Activated CD4-positive, alpha-beta T cell treated with anti-CD3 and anti-CD28 coated beads, Interleukin-2, amount 50 U/mL, for 16 hours (primary cell): ENCODE measurements around the gene TOPORS.
"Not testable (repeated sequence)": the region's sequence is repeated elsewhere in the genome, so short reads cannot be mapped to it uniquely, and the experiment has no call there.

Experiments used
- DNase-seq: peaks from one replicate; pipeline ENCODE4 v3.0.0-alpha.2; 2020

The TOPORS gene

DNA sequence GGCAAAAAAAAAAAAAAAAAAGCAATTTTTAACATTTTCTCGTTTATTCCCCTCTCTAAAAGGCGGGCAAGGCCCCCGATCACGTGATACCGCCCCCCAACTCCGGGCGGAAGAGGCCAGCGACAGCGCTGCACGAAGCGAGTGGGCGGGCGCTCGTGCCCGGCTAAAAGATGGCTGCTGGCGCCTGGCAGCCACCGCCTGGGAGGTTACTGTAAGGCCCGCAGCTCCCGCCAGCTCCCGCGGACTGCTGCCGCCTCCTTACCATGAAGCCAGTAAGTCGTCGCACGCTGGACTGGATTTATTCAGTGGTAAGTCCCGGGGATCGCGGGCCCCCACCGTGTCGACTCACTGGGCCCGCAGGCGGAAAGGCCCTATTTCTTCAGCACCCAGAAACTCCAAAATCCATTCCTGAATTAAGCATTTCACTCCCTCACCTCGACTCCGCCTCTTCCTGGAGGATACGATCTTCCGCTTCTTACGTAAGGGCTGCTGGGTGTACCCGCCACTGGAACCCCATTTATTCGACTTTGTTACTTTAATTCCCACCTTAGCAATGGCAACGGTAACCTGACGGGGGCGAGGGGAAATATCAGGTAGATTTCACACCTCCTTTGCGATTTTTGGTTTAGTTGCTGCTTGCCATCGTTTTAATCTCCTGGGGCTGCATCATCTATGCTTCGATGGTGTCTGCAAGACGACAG is at the start of gene TOPORS, which contains the start of gene SMIM27:
Gene TOPORS (minus strand): TSS at position 415 of the 701 bp plus-strand sequence. CDS start 150 bp downstream, at position 265.
Gene SMIM27 (plus strand): TSS at position 156 of the 701 bp plus-strand sequence. CDS start 108 bp downstream, at position 264.
- DNase-seq: peak; percentile 91

DNA sequence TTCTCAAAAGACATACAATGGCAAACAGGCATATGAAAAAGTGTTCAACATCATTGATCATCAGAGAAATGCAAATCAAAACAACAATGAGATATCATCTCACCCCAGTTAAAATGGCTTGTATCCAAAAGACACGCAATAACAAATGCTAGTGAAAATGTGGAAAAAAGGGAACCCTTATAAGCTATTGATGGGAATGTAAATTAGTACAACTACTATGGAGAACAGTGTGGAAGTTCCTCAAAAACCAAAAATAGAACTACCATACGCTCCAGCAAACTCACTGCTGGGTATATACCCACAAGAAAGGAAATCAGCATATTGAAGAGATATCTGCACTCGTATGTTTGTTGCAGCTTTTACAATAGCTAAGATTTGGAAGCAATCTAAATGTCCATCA is 46.6 kb upstream of the TOPORS start:
- DNase-seq: not testable (repeated sequence)

DNA sequence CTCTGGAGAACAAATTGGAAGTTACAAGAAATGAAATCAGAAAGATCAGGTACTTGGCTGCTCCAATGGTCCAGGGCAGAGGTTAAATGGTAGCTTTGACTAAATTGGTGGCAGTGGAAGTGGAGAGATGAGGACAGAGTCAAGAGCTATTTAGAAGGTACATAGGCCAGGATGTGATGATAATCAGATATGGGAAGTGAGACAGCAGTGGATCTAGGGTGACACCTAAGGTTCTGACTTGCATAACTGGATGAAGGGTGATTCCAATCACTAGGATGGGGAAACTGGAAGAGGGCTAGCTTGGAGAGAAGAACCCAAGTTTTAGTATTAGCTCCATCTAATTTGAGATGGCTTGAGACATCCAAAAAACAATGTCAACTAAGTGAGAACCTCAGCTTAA is 44.5 kb upstream of the TOPORS start:
- no peak for DNase-seq

DNA sequence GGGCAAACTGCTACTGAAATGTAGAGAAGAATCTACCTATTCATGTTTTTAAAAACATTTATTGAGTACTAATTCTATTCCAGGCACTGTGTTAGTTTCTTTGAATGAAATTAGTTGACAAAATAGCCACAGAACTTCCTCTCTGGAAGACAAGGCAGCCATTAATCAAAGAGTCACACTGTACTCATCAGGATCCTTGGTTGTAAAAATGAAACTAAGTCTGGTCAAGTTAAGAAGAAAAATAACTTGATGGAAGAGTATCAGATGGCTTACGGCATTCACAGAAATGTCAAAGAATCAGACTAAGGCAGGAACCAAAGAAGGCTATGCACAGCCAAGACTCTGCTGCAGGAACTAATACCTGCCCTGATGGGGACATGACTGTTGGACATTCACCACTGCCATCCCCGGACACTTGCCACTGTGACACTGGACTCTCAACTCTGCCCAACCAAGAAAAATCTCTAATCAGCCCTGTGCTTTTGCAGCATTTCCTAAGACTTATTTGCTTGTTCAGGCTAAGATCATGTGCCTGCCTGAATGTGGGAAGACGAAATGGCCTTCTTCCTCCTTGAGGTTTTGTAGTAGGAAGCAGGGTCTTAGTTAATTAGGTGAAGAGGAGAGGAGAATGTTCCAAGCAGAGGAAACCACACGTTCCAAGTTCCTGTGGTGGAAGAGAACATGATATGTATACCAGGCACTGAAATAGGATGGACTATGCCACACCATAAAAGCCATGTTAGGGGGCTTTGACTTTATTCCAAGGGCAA is 43.9 kb upstream of the TOPORS start:
- DNase-seq: peak; percentile 5

DNA sequence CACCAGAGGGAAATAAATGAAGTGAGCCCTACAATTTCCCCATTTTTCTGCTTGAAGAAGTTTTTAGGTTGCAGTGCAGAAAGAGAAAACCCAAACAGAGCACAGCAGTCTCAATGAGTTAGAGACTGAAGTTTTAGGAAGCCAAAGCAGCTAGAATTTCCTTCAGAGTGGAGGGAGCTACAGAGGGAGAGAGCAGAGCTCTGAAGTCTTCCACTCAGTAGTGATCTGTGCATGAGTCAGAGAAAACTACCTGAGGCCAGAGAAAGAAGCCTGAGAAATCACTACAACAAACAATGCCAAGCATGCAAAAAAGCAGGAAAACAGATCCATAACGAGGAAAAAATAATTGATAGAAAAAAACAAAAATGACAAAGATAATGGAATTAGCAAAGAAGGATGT is 38.5 kb upstream of the TOPORS start:
- DNase-seq: no peak

DNA sequence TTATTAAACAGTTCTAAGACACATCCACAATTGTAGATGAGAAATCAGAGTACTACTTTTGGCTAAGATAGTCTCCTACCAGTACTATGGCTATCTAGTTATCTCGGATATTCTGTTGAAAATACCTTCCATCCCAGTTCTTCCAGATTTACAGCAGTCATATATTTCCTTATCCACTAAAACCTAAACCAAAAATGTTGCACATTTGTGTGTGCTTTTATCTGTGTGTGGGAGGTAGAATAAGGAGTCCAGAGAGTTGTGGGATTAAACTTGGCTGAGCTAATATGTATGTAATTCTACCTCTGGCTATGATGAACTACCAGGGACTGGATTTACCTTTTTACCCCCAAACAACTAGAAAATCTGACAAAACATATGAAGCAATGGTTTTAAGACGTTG is 38.1 kb upstream of the TOPORS start:
- DNase-seq: no peak

DNA sequence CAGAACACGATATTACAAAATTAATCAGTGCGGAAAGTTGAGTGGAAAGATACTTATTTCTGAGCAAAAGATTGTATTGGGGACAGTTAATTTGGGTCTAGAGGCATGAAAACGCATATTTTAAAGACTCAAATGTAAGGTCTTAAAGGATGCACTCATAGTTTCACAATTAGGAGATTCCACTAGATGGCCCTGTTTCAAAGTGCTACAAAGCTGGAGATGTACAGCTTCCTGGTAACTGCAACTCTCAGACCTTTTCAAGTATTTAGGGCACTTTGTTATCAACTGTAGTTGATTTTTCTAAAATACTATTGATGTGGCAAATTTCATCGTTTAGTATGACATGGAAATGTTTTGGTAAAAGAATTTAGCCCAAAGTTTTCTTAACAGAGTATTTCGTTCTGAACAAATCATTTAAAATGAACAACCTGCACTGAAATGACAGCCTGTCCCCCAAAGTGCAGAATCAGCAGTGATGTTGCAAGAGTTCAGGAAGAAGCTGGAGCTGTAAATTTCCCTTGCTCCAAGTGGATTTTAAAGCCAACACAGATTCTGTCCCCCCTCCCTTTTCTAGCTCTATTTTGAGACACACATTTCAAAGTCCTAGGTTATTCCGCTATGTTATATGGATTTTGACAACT is 36.8 kb upstream of the TOPORS start:
- DNase-seq: peak; percentile 18

DNA sequence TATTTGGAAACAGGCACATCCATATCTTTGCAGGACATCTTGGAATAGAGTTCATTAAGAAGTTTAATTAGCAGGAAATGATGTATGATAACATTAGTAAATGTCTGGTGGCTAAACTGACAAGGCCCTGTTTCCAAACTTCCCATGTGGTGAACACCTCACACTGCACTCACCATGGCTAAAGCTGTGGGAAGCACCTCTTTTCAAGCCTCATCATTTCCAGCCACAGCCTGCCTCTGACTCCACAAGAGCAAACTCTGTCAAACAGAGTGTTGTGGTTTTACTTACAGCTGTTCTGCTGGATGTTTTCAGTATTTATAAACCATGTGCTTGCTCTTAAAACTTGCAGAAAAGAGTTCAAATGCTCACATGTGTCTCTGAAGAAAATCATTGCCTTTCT is 35.5 kb upstream of the TOPORS start:
- peak; percentile 6 for DNase-seq

DNA sequence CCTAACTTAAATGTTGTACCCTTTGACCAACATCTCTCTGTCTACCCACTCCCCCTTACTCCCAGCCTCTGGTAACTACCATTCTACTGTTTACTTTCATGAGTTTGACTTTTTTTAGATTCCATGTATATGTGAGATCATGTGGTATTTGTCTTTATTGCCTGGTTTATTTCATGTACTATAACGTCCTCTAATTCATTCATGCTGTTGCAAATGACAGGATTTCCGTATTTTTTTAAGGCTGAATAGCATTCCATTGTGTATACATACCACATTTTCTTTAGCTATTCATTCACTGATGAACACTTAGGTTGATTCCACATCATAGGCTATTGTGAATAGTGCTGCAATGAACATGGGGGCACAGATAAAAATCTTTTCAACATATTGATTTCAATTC is 32.4 kb upstream of the TOPORS start:
- DNase-seq: no peak

DNA sequence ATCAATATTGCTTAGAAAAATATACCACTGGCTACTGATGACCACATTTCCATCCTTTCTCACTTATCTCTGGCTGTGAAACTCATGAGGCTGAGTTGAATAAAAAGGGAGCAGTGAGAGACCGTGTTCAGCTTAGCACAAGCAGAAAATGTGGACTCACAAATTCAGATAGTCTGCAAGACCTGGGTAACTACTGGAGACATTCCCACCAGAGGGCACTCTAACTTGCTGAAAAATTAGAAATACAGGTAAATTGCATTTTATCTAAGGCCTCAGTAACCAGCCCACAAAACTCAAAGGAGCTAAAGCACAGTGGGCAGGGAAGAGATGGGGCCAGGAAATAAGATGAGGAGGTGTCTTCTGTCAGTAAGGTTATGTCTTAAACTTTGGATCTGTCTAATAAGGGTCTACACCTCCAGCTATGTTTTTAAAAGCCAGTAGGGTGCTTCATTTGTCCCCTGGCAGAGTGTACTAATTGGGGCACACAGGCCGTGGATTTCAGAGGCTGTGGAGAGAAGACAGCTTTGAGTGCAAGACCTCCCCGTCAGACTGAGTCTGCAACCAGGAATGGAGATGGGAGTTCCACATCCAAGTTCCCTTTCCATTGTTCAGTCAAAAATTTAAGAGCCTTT is 29.2 kb upstream of the TOPORS start:
- peak; percentile 51 for DNase-seq

DNA sequence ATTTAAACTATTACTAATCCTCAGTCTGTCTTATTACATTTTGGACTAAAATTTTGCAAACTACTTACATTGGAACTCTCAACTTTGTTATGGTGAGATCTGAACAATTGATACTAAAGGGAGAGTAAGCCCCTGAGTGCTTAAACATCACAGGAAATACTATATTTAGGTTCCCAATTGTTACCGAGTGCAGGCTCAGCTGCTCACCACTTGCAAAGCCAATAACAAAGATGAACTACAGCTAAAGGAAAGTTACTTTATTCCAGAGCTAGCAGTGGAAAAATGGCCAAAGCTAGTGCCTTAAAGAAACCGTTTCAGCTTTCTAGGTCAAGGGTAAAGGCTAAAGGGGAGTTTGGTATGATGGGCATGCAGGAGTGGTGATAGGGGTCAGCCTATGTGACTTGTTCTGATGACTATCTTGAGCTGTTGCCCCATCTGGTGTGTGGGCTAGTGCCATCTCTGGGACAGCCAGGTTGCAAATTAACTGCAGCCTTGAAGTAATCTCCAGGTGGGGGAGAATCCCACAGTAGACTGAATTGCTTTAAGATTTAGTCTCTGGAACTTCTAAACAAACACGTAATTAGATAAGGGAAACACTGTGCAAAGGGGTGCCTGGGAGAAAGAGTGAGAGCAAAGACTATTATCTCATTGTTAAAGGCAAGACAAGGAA is 28.4 kb upstream of the TOPORS start:
- no peak for DNase-seq

DNA sequence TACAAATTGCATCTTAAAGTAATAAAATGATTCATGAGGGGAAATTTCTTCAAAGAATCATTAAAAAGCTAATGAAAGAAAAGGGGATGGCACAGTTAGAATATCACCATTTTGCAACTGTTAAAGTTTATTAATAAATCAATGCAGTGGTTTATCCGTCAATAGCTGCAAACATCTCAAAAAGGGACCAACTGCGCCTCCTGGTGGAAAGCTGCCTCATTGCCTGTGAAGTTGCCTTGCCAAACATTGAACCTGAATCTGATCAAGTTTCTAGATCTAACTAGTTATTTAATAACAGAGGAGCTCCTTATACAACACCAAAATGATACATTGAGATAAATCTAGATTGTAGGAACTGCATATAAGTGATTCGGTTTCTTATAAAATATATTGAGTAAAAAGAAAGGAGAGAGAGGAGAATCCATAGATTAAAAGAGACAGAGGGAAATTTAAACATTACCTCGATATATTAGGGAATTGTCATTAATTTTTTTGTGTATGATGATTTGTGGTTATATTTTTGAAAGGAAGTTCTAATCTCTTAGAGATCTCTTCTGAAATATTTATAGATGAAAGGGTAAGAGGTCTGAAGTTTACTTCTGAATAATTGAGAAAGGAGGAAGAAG is 27.4 kb upstream of the TOPORS start:
- DNase-seq: peak; percentile 67

DNA sequence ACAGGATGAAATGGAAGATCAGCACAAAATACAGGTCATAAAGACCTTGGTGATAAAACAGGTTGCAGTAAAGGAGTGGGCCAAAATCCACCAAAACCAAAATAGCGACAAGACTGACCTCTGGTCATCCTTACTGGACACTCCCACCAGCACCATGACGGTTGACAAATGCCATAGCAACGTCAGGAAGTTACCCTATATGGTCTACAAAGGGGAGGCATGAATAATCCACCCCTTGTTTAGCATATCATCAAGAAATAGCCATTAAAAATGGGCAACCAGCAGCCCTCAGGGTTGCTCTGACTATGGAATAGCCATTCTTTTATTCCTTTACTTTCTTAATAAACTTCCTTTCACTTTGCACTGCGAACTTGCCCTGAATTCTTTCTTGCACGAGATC is 26.6 kb upstream of the TOPORS start:
- no peak for DNase-seq

DNA sequence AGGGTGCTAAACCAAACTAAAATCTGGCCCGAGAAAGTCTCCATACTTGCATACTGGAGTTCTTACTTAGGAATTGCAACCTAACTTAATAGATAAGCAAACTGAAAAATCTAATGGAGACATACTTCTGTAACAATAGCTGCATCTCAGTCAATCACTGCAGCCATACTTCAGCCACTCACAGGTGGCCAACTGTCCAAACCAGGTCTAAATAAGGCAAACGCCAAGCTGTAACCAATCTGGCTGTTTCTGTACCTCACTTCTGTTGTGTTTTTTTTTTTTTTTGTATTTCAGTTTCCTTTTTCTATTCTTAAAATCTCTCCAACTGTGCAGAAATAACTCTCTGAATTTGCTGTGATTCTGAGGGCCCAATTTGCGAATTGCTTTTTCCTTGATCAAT is 24.9 kb upstream of the TOPORS start:
- no peak for DNase-seq

DNA sequence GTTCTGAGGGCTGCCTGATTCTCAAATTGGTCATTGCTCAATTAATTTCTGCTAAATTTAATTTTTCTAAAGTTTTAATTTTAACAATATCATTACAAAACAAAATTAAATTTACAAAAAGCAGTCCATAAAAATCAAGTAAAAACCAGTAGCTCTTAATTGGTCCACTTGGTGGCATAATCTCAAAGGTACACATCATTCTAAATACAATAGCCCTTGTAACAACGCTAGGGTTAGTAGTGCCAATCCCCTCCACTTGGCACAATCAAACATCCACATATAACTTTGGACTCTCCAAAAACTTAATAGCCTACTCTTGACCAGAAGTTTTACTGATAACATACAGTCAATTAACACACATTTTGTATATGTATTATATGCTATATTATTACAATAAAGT is 22.5 kb upstream of the TOPORS start:
- DNase-seq: no peak

DNA sequence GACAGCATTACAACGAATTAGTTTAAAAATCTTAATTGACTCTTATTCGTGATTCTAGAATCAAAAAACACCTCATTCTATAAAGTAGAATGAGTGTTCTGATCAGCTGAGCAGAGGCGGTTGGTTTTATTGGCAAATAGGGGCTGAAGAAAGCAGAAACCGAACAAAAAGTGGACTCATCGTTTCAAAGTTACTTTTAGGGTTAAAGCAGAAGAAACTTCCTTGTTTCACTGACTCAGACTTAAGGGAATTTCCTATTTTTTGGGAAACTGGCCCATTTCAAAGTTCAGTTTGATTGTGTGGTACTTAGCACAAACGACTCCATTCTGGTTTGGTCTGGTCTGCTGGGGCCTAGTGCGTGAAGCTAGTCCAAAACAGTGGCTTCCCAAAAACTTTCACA is 21.4 kb upstream of the TOPORS start:
- no peak for DNase-seq

DNA sequence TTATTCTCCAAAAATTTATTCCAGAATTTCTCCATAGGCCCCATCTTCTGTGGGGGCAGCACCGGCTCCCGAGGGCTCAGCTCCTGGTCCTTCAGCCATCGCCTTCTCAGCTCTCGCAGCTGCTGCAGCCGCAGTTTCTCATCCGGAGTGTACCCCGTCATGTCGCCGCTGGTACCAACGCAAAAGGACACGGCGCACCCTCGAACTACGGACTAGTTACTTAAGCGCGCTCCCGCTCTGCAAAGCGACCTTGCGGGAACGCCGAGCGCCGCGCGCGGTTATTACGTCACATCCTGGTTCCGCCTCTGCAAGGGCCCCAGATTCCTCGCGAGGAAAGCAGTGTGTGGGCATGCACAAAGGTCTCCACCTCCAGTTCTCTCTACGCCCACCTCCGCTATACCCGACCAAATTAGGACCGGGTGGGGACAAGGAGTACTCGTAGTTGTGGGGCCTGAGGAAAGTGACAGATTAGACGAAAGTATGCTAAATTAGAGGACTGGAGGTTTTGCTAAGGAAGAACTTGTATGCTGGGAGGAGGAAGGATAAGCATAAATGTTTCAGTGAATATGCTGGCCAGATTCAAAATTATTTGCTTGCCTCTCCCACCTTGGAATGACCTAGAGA is 20.6 kb upstream of the TOPORS start, which contains the start of gene NDUFB6:
Gene NDUFB6 (minus strand): TSS at position 260 of the 624 bp plus-strand sequence. CDS start 99 bp downstream, at position 161.
- DNase-seq: peak; percentile 96

DNA sequence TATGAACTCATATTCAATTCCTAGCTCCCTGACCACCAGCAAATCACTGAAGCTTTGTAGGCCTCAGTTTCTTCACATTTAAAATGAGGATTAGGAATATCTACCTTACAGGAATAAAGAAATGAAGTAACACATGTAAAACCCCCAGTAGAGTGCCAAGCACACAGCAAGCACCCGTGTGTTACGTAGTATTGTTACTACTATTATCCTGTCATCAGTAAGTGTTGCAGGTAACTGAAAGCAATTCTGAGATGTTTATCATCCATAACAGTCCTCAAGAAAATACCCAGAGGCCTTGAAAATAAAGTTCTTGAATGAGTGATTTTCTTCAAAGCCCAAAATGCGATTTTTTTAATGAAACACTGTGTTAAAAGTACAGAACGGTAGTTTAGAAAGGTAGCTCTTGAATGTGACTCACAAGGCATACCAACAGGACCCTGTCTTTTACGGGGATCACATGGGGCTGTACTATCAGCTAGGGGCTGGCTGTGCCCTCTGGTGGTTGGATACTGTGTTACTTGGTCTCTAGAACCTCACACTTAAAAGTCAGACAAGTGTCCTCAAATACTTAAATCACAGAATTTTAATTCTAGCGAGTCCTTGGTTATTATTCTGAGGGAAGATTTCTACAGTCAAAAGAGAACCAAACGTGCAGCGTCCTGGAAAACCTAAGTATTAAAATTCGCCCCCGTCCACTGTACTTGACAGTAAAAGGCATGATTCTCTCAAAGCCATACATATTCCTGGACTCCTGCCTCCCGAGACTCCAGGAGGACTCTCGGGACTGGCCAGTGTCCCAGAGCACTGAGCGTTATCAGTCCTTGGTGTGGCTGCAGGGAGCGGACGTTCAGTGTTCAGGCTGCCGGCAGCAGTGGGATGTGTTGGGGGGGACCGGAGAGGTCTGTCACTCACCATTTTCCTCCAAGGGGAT is 19.8 kb upstream of the TOPORS start:
- peak; percentile 83 for DNase-seq

DNA sequence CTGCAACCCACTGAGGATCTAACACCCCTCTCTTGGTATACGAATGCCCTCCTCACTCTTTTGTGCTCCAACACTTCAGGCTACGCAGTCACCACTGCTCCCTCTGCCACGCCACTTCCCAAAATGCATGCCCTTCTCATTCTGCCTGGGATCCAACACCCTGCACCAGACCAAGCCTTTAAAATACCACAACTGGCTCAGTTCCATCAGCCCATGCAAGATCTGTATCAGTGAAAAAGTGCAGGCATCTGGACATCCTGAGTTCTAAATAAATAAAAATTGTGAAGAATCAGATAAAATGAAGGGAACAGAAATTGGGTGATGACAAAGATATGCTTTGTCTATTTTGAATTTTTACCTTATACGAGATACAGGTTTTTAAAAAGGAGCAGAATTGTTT is 17.9 kb upstream of the TOPORS start:
- DNase-seq: no peak

DNA sequence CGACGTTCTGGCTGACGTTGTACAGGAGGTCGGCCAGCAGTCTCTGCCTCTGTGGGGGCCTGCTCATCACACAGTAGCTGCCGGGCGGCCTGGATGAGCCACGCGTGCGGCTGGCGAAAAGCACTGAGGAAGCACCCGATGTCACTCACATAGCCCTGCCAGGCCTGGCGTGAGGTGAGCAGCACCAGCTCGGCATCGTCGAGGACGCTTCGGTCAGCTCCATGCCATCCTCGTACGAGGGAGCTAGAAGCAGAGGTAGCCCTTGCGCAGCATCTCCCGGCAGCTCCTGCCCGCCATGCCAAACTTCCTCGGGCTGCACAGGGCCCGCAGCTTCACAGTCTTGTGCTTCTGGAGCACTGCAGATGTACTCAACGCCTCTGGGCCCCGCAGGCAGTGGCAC is 14.4 kb upstream of the TOPORS start:
- DNase-seq: no peak

DNA sequence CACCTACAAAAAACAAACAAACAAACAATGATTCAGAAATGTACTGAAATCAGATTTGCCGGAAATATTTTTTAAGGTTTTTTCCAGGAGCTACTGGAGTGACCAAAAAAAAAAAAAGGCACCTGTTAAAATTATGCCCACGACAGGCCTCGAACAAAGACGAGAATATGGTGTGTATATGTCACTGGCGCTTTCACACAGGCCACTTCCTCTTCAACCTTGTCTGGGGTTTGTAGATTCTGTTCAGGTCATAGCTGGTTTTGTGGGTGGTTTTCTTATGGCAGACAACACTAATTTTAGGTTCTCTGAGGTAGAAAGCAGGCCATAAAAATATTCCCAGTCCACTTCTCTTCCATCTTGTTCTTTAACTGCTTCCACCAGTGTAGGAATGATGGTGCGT is 13.6 kb upstream of the TOPORS start:
- DNase-seq: no peak
